Measurements from ENCODE around the gene SHC2.
A peak's percentile ranks its signal among the peaks of the same experiment; 100 is the strongest.

SHC2 gene

GRCh38 chr19:496112-496665 is 35.4 kb upstream of the SHC2 start, which contains the start of gene MADCAM1:
MADCAM1 (plus strand) TSS chr19:496486; CDS start chr19:496500, 14 bp downstream.
- H3K9me3 ChIP-seq (ENCODE audit: control insufficient read depth, insufficient read depth, low read length): peaks cover 9% of the 10 kb centered on the region; the same call in 1 of the 2 replicates
- H3K9me2 ChIP-seq (replicated peaks; ENCODE audit: control insufficient read depth, low read length): no peaks in the 10 kb centered on the region
- no peaks in the 10 kb centered on the region for H3K36me3 ChIP-seq (ENCODE audit: control insufficient read depth, low read length)
- H4K20me1 ChIP-seq (ENCODE audit: control insufficient read depth, insufficient read depth, low read depth, low read length): no peaks in the 10 kb centered on the region
- no peak within 1 kb of the TSS for H3K4me3 ChIP-seq (ENCODE audit: low read length)
- H3K27ac ChIP-seq (ENCODE audit: low read depth, low read length): no peak within 1 kb of the TSS
- no peaks in the 10 kb centered on the region for H3K79me2 ChIP-seq (ENCODE audit: control insufficient read depth, low read length)
- peaks cover 4% of the 10 kb centered on the region for H3F3A ChIP-seq (ENCODE audit: control insufficient read depth, insufficient read depth)
- TF ChIP-seq EZH2phosphoT487 (IDR thresholded peaks at IDR 0.05; ENCODE audit: borderline replicate concordance, low read length): no peak
- no peak for TF ChIP-seq CTCF (IDR thresholded peaks at IDR 0.05; ENCODE audit: low read depth, low read length, poor library complexity, severe bottlenecking)
- 0 out of 2 replicates have a peak, but pooled peaks cover 3% of the 10 kb centered on the region for H3K4me1 ChIP-seq (ENCODE audit: control insufficient read depth, low read length)
- H3K4me2 ChIP-seq (ENCODE audit: low read length): no peak within 1 kb of the TSS
- H3K27me3 ChIP-seq (ENCODE audit: control insufficient read depth, low read length): peaks cover 8% of the 10 kb centered on the region

- H3K27ac ChIP-seq (ENCODE audit: low read depth, low read length): no peak overlapping the region
Observed at GRCh38 chr19:495402-496111, 34.7 kb upstream of the SHC2 start.

GRCh38 chr19:495081-495401 is 34.2 kb upstream of the SHC2 start:
- H3K4me2 ChIP-seq (ENCODE audit: low read length): no peak overlapping the region
- peaks cover 8% of the 10 kb centered on the region for H3K27me3 ChIP-seq (ENCODE audit: control insufficient read depth, low read length)
- TF ChIP-seq CTCF (IDR thresholded peaks at IDR 0.05; ENCODE audit: low read depth, low read length, poor library complexity, severe bottlenecking) (no peak), EZH2phosphoT487 (IDR thresholded peaks at IDR 0.05; ENCODE audit: borderline replicate concordance, low read length) (no peak)

More at GRCh38 chr19:495402-496111, 34.7 kb upstream of the SHC2 start:
- H3F3A ChIP-seq (ENCODE audit: control insufficient read depth, insufficient read depth): peaks cover 4% of the 10 kb centered on the region
- peaks cover 8% of the 10 kb centered on the region for H3K27me3 ChIP-seq (ENCODE audit: control insufficient read depth, low read length)
- no peak overlapping the region for H3K4me2 ChIP-seq (ENCODE audit: low read length)
- H3K9me3 ChIP-seq (ENCODE audit: control insufficient read depth, insufficient read depth, low read length): peaks cover 10% of the 10 kb centered on the region; the same call in 1 of the 2 replicates
- no peak overlapping the region for H3K4me3 ChIP-seq (ENCODE audit: low read length)
- H3K4me1 ChIP-seq (ENCODE audit: control insufficient read depth, low read length): 0 out of 2 replicates have a peak, but pooled peaks cover 3% of the 10 kb centered on the region
- H3K9me2 ChIP-seq (replicated peaks; ENCODE audit: control insufficient read depth, low read length): no peaks in the 10 kb centered on the region
- no peaks in the 10 kb centered on the region for H3K36me3 ChIP-seq (ENCODE audit: control insufficient read depth, low read length)
- H4K20me1 ChIP-seq (ENCODE audit: control insufficient read depth, insufficient read depth, low read depth, low read length): no peaks in the 10 kb centered on the region
- no peaks in the 10 kb centered on the region for H3K79me2 ChIP-seq (ENCODE audit: control insufficient read depth, low read length)
- TF ChIP-seq EZH2phosphoT487 (IDR thresholded peaks at IDR 0.05; ENCODE audit: borderline replicate concordance, low read length): no peak
- peak; percentile 76 for TF ChIP-seq CTCF (IDR thresholded peaks at IDR 0.05; ENCODE audit: low read depth, low read length, poor library complexity, severe bottlenecking)

More at GRCh38 chr19:495081-495401, 34.2 kb upstream of the SHC2 start:
- no peaks in the 10 kb centered on the region for H3K79me2 ChIP-seq (ENCODE audit: control insufficient read depth, low read length)
- no peaks in the 10 kb centered on the region for H3K9me2 ChIP-seq (replicated peaks; ENCODE audit: control insufficient read depth, low read length)
- no peaks in the 10 kb centered on the region for H4K20me1 ChIP-seq (ENCODE audit: control insufficient read depth, insufficient read depth, low read depth, low read length)
- H3K4me1 ChIP-seq (ENCODE audit: control insufficient read depth, low read length): 0 out of 2 replicates have a peak, but pooled peaks cover 3% of the 10 kb centered on the region
- no peaks in the 10 kb centered on the region for H3K36me3 ChIP-seq (ENCODE audit: control insufficient read depth, low read length)
- H3K9me3 ChIP-seq (ENCODE audit: control insufficient read depth, insufficient read depth, low read length): peaks cover 10% of the 10 kb centered on the region; the same call in 1 of the 2 replicates
- H3K27ac ChIP-seq (ENCODE audit: low read depth, low read length): no peak overlapping the region
- H3F3A ChIP-seq (ENCODE audit: control insufficient read depth, insufficient read depth): peaks cover 6% of the 10 kb centered on the region
- no peak overlapping the region for H3K4me3 ChIP-seq (ENCODE audit: low read length)
